OCI-LY1 (cell line): Measurements from ENCODE around the gene JAKMIP1.

Experiments
- CTCF ChIP-seq: fragments of 200-600 bp; sonication (generic), shearing (Covaris generic); IDR thresholded peaks from 2 replicates; pipeline ENCODE4 v1.5.1; 2017; ENCODE audit warnings: mild to moderate bottlenecking, antibody characterized with exemption, low read length, moderate library complexity, mixed read lengths
- EZH2 ChIP-seq: fragments of 200-600 bp; sonication (generic), shearing (Covaris generic); IDR thresholded peaks from 2 replicates; pipeline ENCODE4 v1.8.0; 2017; ENCODE audit warnings: borderline replicate concordance, mixed run types, mild to moderate bottlenecking, antibody characterized with exemption, low read length, moderate library complexity, mixed read lengths

GRCh38 chr4:6054162-6054922 lies 146.0 kb downstream of the JAKMIP1 start:
- TF ChIP-seq EZH2: no peak
- TF ChIP-seq CTCF: no peak
